H1 (cell line): ENCODE results near the gene VSX1. TPM values are rescaled to one million over a fixed set of nuclear protein-coding genes. Genes with fewer than 3 reads are reported as not detected.

ENCODE experiments used
- CTCF ChIA-PET: fragments of 300-600 bp; sonication (Branson Sonifier 250); formaldehyde crosslinking; loops from one replicate; lab custom pipeline; 2021; ENCODE audit not compliant: partially characterized antibody; lab: Charles Lee
- POLR2A ChIA-PET: fragments of 300-600 bp; sonication (Branson Sonifier 250); formaldehyde crosslinking; loops from one replicate; lab custom pipeline; 2021; ENCODE audit warnings: inconsistent platforms; ENCODE audit not compliant: partially characterized antibody; lab: Charles Lee
- DNase-seq, 2 experiments: peaks; one replicate each; pipeline versions ENCODE4 v3.0.0 to v3.0.0-alpha.2; 2010 to 2022; ENCODE audit warnings: low spot score in 2 of 2, low read depth in 1 of 2, mixed read lengths in 1 of 2
- FAIRE-seq: peaks from 2 replicates; lab custom pipeline; 2011; peaks lifted over from hg19 to GRCh38; lab: Jason Lieb, UNC
- H2AFZ ChIP-seq: 2 replicates; pipeline ENCODE4 v1.8.1; 2012; ENCODE audit warnings: low read length, inconsistent platforms
- H2AK5ac ChIP-seq: 2 replicates; pipeline ENCODE4 v1.6.1; 2013; ENCODE audit warnings: low read depth, low read length
- H2BK120ac ChIP-seq: replicated peaks from 2 replicates; pipeline ENCODE3; 2013; ENCODE audit warnings: low read depth, low read length, inconsistent platforms
- H2BK12ac ChIP-seq: 2 replicates; pipeline ENCODE4 v1.6.1; 2013; ENCODE audit warnings: low read depth, low read length
- H2BK15ac ChIP-seq: 2 replicates; pipeline ENCODE4 v1.6.1; 2013; ENCODE audit warnings: low read length
- H2BK20ac ChIP-seq: 2 replicates; pipeline ENCODE4 v1.6.1; 2013; ENCODE audit warnings: low read length
- H2BK5ac ChIP-seq: 2 replicates; pipeline ENCODE4 v1.6.1; 2013; ENCODE audit warnings: low read depth, low read length
- H3K14ac ChIP-seq: 2 replicates; pipeline ENCODE4 v1.6.1; 2013; ENCODE audit warnings: inconsistent platforms; ENCODE audit not compliant: insufficient read length
- H3K18ac ChIP-seq: 2 replicates; pipeline ENCODE4 v1.6.1; 2013; ENCODE audit warnings: low read length; ENCODE audit errors: extremely low read depth
- H3K23ac ChIP-seq: 2 replicates; pipeline ENCODE4 v1.6.1; 2013; ENCODE audit warnings: inconsistent platforms; ENCODE audit not compliant: insufficient read length
- H3K23me2 ChIP-seq: 2 replicates; pipeline ENCODE4 v1.6.1; 2013; ENCODE audit warnings: low read depth, low read length
- H3K27ac ChIP-seq: 2 replicates; pipeline ENCODE4 v1.6.1; 2011; ENCODE audit warnings: low read depth, low read length, inconsistent platforms
- H3K27me3 ChIP-seq, 4 experiments: replicated peaks in 1 of 4; 1 replicate in 1 of 4; 2 replicates in 3 of 4; pipeline versions ENCODE4 v1.6.1 to v1.8.1; 2011 to 2013; ENCODE audit warnings: low read length in 3 of 4, mild to moderate bottlenecking in 3 of 4, inconsistent platforms in 2 of 4, mixed read lengths in 2 of 4, moderate library complexity in 1 of 4; ENCODE audit not compliant: control insufficient read depth in 3 of 4, insufficient read depth in 3 of 4; ENCODE audit errors: extremely low read depth in 1 of 4
- H3K36me3 ChIP-seq, 4 experiments: 2 replicates each; pipeline versions ENCODE4 v1.6.1 to v1.8.1; 2011 to 2013; ENCODE audit warnings: mild to moderate bottlenecking in 4 of 4, low read length in 3 of 4, moderate library complexity in 2 of 4, control low read depth in 1 of 4, inconsistent platforms in 1 of 4; ENCODE audit not compliant: insufficient read depth in 4 of 4, control insufficient read depth in 2 of 4
- H3K4ac ChIP-seq: replicated peaks from 2 replicates; pipeline ENCODE3; 2013; ENCODE audit warnings: low read length, low read depth, mixed read lengths, inconsistent platforms; ENCODE audit not compliant: insufficient read length
- H3K4me1 ChIP-seq, 4 experiments: replicated peaks in 1 of 4; 1 replicate in 1 of 4; 2 replicates in 3 of 4; pipeline versions ENCODE4 v1.6.1 to v1.8.1; 2011 to 2013; ENCODE audit warnings: low read length in 3 of 4, inconsistent platforms in 2 of 4, mixed read lengths in 1 of 4; ENCODE audit not compliant: insufficient read depth in 4 of 4, control insufficient read depth in 3 of 4
- H3K4me2 ChIP-seq, 2 experiments: 2 replicates each; pipeline versions ENCODE4 v1.6.1 to v1.8.1; 2011 to 2013; ENCODE audit warnings: low read depth in 2 of 2, low read length in 2 of 2, control low read depth in 1 of 2, inconsistent platforms in 1 of 2, mild to moderate bottlenecking in 1 of 2; ENCODE audit not compliant: insufficient read depth in 1 of 2
- H3K4me3 ChIP-seq, 4 experiments: fragments of 200-600, 300-600 bp in 1 of 4; sonication (generic), shearing (Covaris generic), sonication (Bioruptor Twin) in 1 of 4; 2 replicates each; pipeline versions ENCODE4 v1.5.1 to v1.8.1; 2011 to 2016; ENCODE audit warnings: low read length in 4 of 4, low read depth in 3 of 4, control low read depth in 2 of 4, inconsistent platforms in 2 of 4, mild to moderate bottlenecking in 2 of 4, mixed read lengths in 1 of 4, moderate library complexity in 1 of 4; ENCODE audit not compliant: insufficient read depth in 2 of 4; ENCODE audit errors: extremely low read depth in 1 of 4
- H3K56ac ChIP-seq: replicated peaks from 2 replicates; pipeline ENCODE3; 2013; ENCODE audit warnings: low read depth, mild to moderate bottlenecking, mixed read lengths, low read length, inconsistent platforms; ENCODE audit not compliant: insufficient read length
- H3K79me1 ChIP-seq: 2 replicates; pipeline ENCODE4 v1.6.1; 2013; ENCODE audit warnings: low read depth, low read length, control low read depth
- H3K79me2 ChIP-seq, 2 experiments: 2 replicates each; pipeline versions ENCODE4 v1.6.1 to v1.8.1; 2012 to 2013; ENCODE audit warnings: low read length in 2 of 2, mild to moderate bottlenecking in 2 of 2, inconsistent platforms in 1 of 2; ENCODE audit not compliant: insufficient read depth in 2 of 2, control insufficient read depth in 1 of 2
- H3K9ac ChIP-seq, 4 experiments: replicated peaks in 1 of 4; 1 replicate in 1 of 4; 2 replicates in 3 of 4; pipeline versions ENCODE4 v1.6.1 to v1.8.1; 2011 to 2013; ENCODE audit warnings: low read depth in 3 of 4, low read length in 3 of 4, control low read depth in 2 of 4, mild to moderate bottlenecking in 2 of 4, moderate library complexity in 2 of 4, inconsistent platforms in 1 of 4; ENCODE audit errors: extremely low read depth in 1 of 4
- H3K9me3 ChIP-seq, 2 experiments: 2 replicates each; pipeline versions ENCODE4 v1.6.1 to v1.8.1; 2012 to 2013; ENCODE audit warnings: mild to moderate bottlenecking in 2 of 2, moderate library complexity in 2 of 2, control low read depth in 1 of 2, inconsistent platforms in 1 of 2, low read depth in 1 of 2, low read length in 1 of 2, mixed read lengths in 1 of 2; ENCODE audit not compliant: insufficient read depth in 2 of 2
- H4K20me1 ChIP-seq, 2 experiments: replicated peaks in 1 of 2; 2 replicates each; pipeline versions ENCODE3 to v1.8.1; 2011 to 2013; ENCODE audit warnings: inconsistent platforms in 2 of 2, low read length in 2 of 2, mild to moderate bottlenecking in 1 of 2; ENCODE audit not compliant: insufficient read depth in 2 of 2, control insufficient read depth in 1 of 2
- H4K5ac ChIP-seq: 2 replicates; pipeline ENCODE4 v1.6.1; 2013; ENCODE audit warnings: low read length, low read depth, mixed read lengths, inconsistent platforms; ENCODE audit not compliant: insufficient read length
- H4K8ac ChIP-seq: 2 replicates; pipeline ENCODE4 v1.8.0; 2013; ENCODE audit warnings: mild to moderate bottlenecking, moderate library complexity, low read length, inconsistent platforms; ENCODE audit not compliant: insufficient read depth; ENCODE audit errors: extremely low read depth
- H4K91ac ChIP-seq: replicated peaks from 2 replicates; pipeline ENCODE3; 2013; ENCODE audit warnings: low read length, mixed read lengths, inconsistent platforms; ENCODE audit not compliant: insufficient read length
- CEBPB ChIP-seq: IDR thresholded peaks from 2 replicates; pipeline ENCODE4 v1.6.1; 2012; ENCODE audit warnings: low read depth, low read length
- GABPA ChIP-seq: IDR thresholded peaks from 2 replicates; pipeline ENCODE4 v1.6.1; 2011; ENCODE audit warnings: mild to moderate bottlenecking, low read length, moderate library complexity, borderline replicate concordance; ENCODE audit not compliant: insufficient read depth
- WGBS, 2 experiments: shearing (Covaris generic) in 1 of 2; methylation state at CpG; one replicate each; pipeline versions ENCODE4 v1.1.6 to v1.1.7; 2013 to 2015; ENCODE audit warnings: low lambda C conversion rate in 2 of 2, mixed read lengths in 2 of 2, inconsistent platforms in 1 of 2, low coverage in 1 of 2, missing lambda C conversion rate in 1 of 2; ENCODE audit not compliant: insufficient replicate concordance in 2 of 2, insufficient coverage in 1 of 2, insufficient read length in 1 of 2; ENCODE audit errors: extremely low coverage in 1 of 2, missing lambda C conversion rate in 1 of 2; 5-methylcytosine and 5-hydroxymethylcytosine counted together
- polyA plus RNA-seq, 7 experiments: library from polyadenylated mRNA; depleted of rRNA in 3 of 7; stranded (reverse) in 5 of 7; unstranded in 2 of 7; fragments of >200 nt in 5 of 7; fragments of 200-250 nt in 2 of 7; gene quantifications; 1 replicate in 5 of 7; 2 replicates in 1 of 7; 4 replicates in 1 of 7; pipeline versions ENCODE4 v1.2.1 to v1.2.3, GENCODE V29; 2011 to 2013; ENCODE audit warnings: missing spikeins in 2 of 7, mixed read lengths in 2 of 7
- total RNA-seq: library from RNA; stranded (reverse); fragmentation: NEBNext Ultra II Directional; extraction: Animal tissue kit (Norgen Biotek cat#: 25700); gene quantifications from 2 replicates; pipeline ENCODE4 v1.2.1, GENCODE V29; 2021

The VSX1 gene
- total and polyA plus RNA-seq, 2 of the 8 experiments (the other 6 are each of a cell fraction or from before 2014, with no cell fraction given), result 0.14 TPM; not detected in 1

DNA sequence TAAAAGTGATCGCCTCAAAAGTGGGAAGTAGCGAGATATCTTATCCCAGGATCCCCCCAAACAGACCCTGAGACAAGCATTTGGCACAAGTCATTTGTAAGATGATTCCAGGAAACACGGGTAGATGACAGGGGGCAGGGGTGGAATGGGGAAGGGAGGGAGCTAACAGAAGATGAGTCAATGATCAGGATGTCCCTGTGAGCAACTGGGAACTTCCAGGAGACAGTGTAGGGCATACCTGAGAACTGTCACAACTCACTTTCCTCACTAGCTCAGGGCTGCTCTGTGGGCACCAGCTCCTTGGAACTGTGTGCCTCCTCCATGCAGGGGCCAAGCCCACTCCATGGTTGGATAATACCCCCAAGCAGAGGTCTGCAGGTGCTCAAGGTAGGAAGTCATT is 38.5 kb upstream of the VSX1 start:
- no peak for FAIRE-seq
- ChIA-PET POLR2A (no interaction called here), CTCF (no interaction called here)
- Histone ChIP-seq H3K56ac (no peak overlapping the region), H3K4me2 (no peak overlapping the region), H2BK120ac (no peak overlapping the region), H4K91ac (no peak overlapping the region), H2AFZ (no peak overlapping the region), H4K8ac (no peak overlapping the region), H2AK5ac (no peak overlapping the region), H3K4me1 (no peaks in the 10 kb centered on the region), H3K9me3 (no peaks in the 10 kb centered on the region), H4K5ac (no peak overlapping the region), H3K9ac (no peak overlapping the region), H3K23me2 (0 out of 2 replicates have a peak, but pooled peaks cover 3% of the 10 kb centered on the region), H2BK5ac (no peak overlapping the region), H4K20me1 (peaks cover 0 to 3% of the 10 kb centered on the region in 2 experiments), H3K79me1 (no peaks in the 10 kb centered on the region), H3K4ac (no peak overlapping the region), H3K27ac (no peak overlapping the region), H3K4me3 (no peak overlapping the region), H3K23ac (no peak overlapping the region), H3K18ac (no peak overlapping the region), H3K79me2 (no peaks in the 10 kb centered on the region), H3K36me3 (no peaks in the 10 kb centered on the region), H3K14ac (peak overlapping the region; percentile 35), H3K27me3 (no peaks in the 10 kb centered on the region), H2BK12ac (no peak overlapping the region), H2BK15ac (no peak overlapping the region), H2BK20ac (no peak overlapping the region)
- DNase-seq, result peak in 1 of 2 experiments; percentile 14
- 87% methylated on average over 3 of the region's 3 CpGs; no CpG with 5 or more reads in 1 of the 2 experiments for WGBS, 2 experiments
- TF ChIP-seq GABPA, result no peak
- TF ChIP-seq CEBPB, result no peak
